ENCODE data around the gene SRRM1.

SRRM1 gene, protein sequence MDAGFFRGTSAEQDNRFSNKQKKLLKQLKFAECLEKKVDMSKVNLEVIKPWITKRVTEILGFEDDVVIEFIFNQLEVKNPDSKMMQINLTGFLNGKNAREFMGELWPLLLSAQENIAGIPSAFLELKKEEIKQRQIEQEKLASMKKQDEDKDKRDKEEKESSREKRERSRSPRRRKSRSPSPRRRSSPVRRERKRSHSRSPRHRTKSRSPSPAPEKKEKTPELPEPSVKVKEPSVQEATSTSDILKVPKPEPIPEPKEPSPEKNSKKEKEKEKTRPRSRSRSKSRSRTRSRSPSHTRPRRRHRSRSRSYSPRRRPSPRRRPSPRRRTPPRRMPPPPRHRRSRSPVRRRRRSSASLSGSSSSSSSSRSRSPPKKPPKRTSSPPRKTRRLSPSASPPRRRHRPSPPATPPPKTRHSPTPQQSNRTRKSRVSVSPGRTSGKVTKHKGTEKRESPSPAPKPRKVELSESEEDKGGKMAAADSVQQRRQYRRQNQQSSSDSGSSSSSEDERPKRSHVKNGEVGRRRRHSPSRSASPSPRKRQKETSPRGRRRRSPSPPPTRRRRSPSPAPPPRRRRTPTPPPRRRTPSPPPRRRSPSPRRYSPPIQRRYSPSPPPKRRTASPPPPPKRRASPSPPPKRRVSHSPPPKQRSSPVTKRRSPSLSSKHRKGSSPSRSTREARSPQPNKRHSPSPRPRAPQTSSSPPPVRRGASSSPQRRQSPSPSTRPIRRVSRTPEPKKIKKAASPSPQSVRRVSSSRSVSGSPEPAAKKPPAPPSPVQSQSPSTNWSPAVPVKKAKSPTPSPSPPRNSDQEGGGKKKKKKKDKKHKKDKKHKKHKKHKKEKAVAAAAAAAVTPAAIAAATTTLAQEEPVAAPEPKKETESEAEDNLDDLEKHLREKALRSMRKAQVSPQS

DNA sequence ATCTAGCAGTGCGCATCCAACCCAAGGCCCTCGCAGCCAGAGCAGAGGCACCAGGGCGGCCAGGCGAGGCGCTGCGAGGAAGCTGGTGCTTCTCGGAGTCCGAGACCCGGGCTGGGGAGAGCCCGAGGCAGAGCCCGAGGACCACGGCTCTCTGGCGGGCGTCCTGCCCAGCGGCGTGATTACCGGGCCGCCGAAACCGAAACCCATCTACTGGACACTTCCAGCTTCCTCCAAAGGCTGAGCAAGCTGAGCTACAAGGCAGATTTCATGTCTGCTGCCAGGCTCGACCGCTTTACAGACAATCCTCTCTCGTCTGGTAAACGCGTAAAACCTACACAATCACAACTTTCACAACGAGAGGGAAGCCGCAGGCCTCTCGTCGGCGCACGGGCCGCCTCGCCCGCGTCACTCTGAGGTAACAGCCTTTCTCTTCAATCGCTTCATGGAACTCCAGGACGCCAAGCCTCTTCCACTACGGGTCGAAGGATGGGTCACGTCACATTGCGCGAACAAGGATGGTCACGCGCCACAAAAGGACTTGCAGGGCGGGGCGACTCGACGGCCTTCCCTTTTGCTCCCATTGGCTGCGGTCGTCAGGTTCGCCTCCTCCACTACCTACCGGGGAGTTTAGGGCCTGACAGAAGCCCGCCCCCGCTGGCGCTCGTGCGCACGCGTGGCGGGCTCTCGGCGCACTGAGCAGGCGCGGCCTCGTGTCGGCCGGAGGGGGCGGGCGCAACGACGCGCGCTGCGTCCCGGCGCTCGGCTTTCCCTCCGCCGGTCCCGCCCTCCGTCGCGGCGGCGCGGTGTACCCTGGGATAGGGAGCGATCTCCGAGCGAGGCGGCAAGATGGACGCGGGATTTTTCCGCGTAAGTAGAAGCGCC lies at the start of gene SRRM1:
Gene SRRM1, plus strand, starts transcription at position 822 of the 882 bp plus-strand sequence. Its CDS starts 25 bp downstream, at position 847.
- peak within 1 kb of the TSS; percentile 99 to 100 for H3K9ac ChIP-seq (ENCODE audit: low read depth in 1 of 2, low read length in 2 of 2)
- H3K4me1 ChIP-seq (ENCODE audit: control insufficient read depth in 2 of 2, insufficient read depth in 2 of 2, low read length in 2 of 2): peaks cover 20 to 21% of the 10 kb centered on the region in 2 donors
- H3K9me3 ChIP-seq (ENCODE audit: control insufficient read depth in 2 of 2, low read length in 2 of 2): no peaks in the 10 kb centered on the region
- peak within 1 kb of the TSS; percentile 100 for H3K27ac ChIP-seq (ENCODE audit: low read depth in 2 of 2, low read length in 2 of 2)
- peak within 1 kb of the TSS; percentile 94 to 99 for H3K4me3 ChIP-seq (ENCODE audit: low read length in 2 of 2)
- H3K36me3 ChIP-seq (ENCODE audit: control insufficient read depth in 2 of 2, insufficient read depth in 2 of 2, low read length in 2 of 2): peaks cover 11 to 12% of the 10 kb centered on the region in 2 donors
- H3K27me3 ChIP-seq (ENCODE audit: control insufficient read depth in 2 of 2, insufficient read depth in 2 of 2, low read length in 2 of 2): no peaks in the 10 kb centered on the region

DNA sequence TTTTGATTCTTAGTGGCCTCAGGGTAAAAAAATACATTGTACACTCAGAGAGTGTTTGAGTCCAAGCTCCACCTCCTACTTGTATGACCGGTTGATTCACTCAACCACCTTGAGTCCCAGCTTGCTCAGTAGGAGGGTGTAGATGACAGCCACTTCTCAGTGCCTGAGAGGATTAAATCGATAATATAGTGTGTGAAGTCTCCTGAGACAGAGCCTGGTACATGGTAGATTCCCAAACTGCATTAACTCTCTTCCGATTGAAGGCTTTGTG lies 48.8 kb upstream of the SRRM1 start:
- no peak overlapping the region for H3K9ac ChIP-seq (ENCODE audit: low read depth in 1 of 2, low read length in 2 of 2)
- H3K36me3 ChIP-seq (ENCODE audit: control insufficient read depth in 2 of 2, insufficient read depth in 2 of 2, low read length in 2 of 2): no peaks in the 10 kb centered on the region
- no peaks in the 10 kb centered on the region for H3K27me3 ChIP-seq (ENCODE audit: control insufficient read depth in 2 of 2, insufficient read depth in 2 of 2, low read length in 2 of 2)
- H3K9me3 ChIP-seq (ENCODE audit: control insufficient read depth in 2 of 2, low read length in 2 of 2): no peaks in the 10 kb centered on the region
- H3K4me3 ChIP-seq (ENCODE audit: low read length in 2 of 2): no peak overlapping the region
- no peaks in the 10 kb centered on the region for H3K4me1 ChIP-seq (ENCODE audit: control insufficient read depth in 2 of 2, insufficient read depth in 2 of 2, low read length in 2 of 2)
- H3K27ac ChIP-seq (ENCODE audit: low read depth in 2 of 2, low read length in 2 of 2): no peak overlapping the region

DNA sequence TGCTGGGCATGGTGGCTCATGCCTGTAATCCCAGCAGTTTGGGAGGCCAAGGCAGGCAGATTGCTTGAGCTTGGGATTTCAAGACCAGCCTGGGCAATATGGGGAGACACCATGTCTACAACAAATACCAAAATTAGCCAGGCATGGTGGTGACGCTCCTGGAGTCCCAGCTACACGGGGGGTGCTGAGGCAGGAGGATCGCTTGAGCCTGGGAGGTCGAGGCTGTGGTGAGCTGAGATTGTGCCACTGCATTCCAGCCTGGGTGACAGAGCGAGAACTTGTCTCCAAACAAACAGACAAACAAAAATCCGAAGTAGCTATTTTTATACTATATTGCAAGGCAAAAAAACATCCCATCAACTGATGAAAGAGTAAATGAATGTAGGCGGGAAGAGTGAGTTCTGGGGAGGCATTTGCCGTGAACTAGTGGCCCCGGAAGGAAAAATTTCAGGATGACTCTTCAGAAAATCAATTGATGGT lies 46.7 kb upstream of the SRRM1 start:
- Histone ChIP-seq H3K36me3 (ENCODE audit: control insufficient read depth in 2 of 2, insufficient read depth in 2 of 2, low read length in 2 of 2) (no peaks in the 10 kb centered on the region), H3K27ac (ENCODE audit: low read depth in 2 of 2, low read length in 2 of 2) (no peak overlapping the region), H3K4me1 (ENCODE audit: control insufficient read depth in 2 of 2, insufficient read depth in 2 of 2, low read length in 2 of 2) (no peaks in the 10 kb centered on the region), H3K9ac (ENCODE audit: low read depth in 1 of 2, low read length in 2 of 2) (no peak overlapping the region), H3K4me3 (ENCODE audit: low read length in 2 of 2) (no peak overlapping the region), H3K27me3 (ENCODE audit: control insufficient read depth in 2 of 2, insufficient read depth in 2 of 2, low read length in 2 of 2) (no peaks in the 10 kb centered on the region), H3K9me3 (ENCODE audit: control insufficient read depth in 2 of 2, low read length in 2 of 2) (no peaks in the 10 kb centered on the region)

DNA sequence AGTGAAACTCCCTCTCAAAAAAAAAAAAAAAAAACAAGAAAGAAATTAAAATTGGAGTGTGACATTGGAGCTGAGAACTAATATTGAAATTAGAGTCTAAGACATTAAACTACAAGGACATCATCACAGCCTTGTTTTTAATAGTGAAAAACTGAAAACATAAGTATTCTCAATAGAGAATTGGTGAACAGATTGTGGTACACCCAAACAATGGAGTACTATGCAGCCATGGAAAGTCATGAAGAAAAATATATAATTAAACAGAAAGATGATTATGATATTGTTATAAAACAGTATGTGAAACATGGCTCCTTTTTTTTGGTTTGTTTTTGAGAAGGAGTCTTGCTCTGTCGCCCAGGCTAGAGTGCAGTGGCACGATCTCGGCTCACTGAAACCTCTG lies 43.8 kb upstream of the SRRM1 start:
- H3K9ac ChIP-seq (ENCODE audit: low read depth in 1 of 2, low read length in 2 of 2): no peak overlapping the region
- no peak overlapping the region for H3K27ac ChIP-seq (ENCODE audit: low read depth in 2 of 2, low read length in 2 of 2)
- no peaks in the 10 kb centered on the region for H3K4me1 ChIP-seq (ENCODE audit: control insufficient read depth in 2 of 2, insufficient read depth in 2 of 2, low read length in 2 of 2)
- H3K36me3 ChIP-seq (ENCODE audit: control insufficient read depth in 2 of 2, insufficient read depth in 2 of 2, low read length in 2 of 2): no peaks in the 10 kb centered on the region
- H3K4me3 ChIP-seq (ENCODE audit: low read length in 2 of 2): no peak overlapping the region
- no peaks in the 10 kb centered on the region for H3K9me3 ChIP-seq (ENCODE audit: control insufficient read depth in 2 of 2, low read length in 2 of 2)
- H3K27me3 ChIP-seq (ENCODE audit: control insufficient read depth in 2 of 2, insufficient read depth in 2 of 2, low read length in 2 of 2): no peaks in the 10 kb centered on the region

DNA sequence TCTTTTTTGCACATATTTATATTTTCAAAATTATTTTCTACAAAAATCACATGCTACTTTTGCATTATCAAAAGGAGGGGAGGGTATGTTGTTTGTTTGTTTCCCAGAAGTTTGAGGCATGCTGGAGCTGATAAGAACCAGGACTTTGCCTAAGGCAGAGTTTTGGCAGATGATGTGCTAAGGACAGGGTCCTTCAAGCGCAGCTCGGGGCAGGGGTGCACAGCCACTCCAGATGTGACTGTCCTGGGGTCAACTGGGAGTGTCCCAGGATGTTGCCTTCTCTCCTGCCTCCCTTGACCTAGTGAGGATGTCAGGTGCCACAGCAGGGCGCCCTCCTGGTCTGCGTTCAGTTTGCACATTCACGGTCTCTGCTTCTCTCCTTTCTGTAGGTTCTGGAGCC lies 42.6 kb upstream of the SRRM1 start:
- no peaks in the 10 kb centered on the region for H3K9me3 ChIP-seq (ENCODE audit: control insufficient read depth in 2 of 2, low read length in 2 of 2)
- H3K27ac ChIP-seq (ENCODE audit: low read depth in 2 of 2, low read length in 2 of 2): no peak overlapping the region
- no peaks in the 10 kb centered on the region for H3K27me3 ChIP-seq (ENCODE audit: control insufficient read depth in 2 of 2, insufficient read depth in 2 of 2, low read length in 2 of 2)
- no peaks in the 10 kb centered on the region for H3K4me1 ChIP-seq (ENCODE audit: control insufficient read depth in 2 of 2, insufficient read depth in 2 of 2, low read length in 2 of 2)
- H3K4me3 ChIP-seq (ENCODE audit: low read length in 2 of 2): no peak overlapping the region
- H3K36me3 ChIP-seq (ENCODE audit: control insufficient read depth in 2 of 2, insufficient read depth in 2 of 2, low read length in 2 of 2): no peaks in the 10 kb centered on the region
- no peak overlapping the region for H3K9ac ChIP-seq (ENCODE audit: low read depth in 1 of 2, low read length in 2 of 2)

DNA sequence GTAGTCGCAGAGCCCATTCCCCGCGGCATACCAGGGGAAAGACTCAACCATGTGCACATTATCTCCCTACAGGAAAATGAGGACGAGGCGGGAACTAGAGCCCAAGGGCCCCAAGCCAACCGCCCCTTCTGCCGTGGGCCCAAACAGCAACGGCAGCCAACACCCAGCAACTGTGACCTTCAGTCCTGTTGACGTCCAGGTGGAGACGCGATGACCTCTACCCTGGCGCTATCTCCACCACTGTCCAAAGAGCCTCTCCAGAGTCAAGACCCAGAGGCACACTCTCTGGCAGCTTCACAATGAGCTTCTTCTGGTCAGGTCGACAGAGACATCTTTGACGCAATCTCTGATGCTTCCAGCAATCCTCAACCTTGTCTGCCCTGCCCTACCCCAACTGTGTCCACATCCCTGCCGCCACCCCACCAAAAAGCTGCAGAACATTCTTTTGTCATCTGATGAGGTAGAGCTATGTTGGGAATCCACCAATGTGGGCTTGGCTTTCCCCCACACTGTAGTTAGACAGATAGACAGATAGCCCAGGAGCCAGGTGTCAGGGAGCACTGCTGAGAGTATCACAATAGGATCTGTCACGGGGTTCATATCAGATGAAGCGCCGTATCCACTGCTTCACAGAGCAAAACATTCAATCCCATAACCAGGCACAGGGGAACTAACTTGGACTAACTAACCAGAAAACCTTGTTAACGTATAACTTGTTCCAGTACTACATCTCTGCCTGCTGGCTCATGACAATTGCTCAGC lies 37.4 kb upstream of the SRRM1 start:
- H3K36me3 ChIP-seq (ENCODE audit: control insufficient read depth in 2 of 2, insufficient read depth in 2 of 2, low read length in 2 of 2): no peaks in the 10 kb centered on the region
- no peak overlapping the region for H3K9ac ChIP-seq (ENCODE audit: low read depth in 1 of 2, low read length in 2 of 2)
- no peak overlapping the region for H3K4me3 ChIP-seq (ENCODE audit: low read length in 2 of 2)
- no peaks in the 10 kb centered on the region for H3K27me3 ChIP-seq (ENCODE audit: control insufficient read depth in 2 of 2, insufficient read depth in 2 of 2, low read length in 2 of 2)
- H3K27ac ChIP-seq (ENCODE audit: low read depth in 2 of 2, low read length in 2 of 2): no peak overlapping the region
- no peaks in the 10 kb centered on the region for H3K9me3 ChIP-seq (ENCODE audit: control insufficient read depth in 2 of 2, low read length in 2 of 2)
- no peaks in the 10 kb centered on the region for H3K4me1 ChIP-seq (ENCODE audit: control insufficient read depth in 2 of 2, insufficient read depth in 2 of 2, low read length in 2 of 2)

DNA sequence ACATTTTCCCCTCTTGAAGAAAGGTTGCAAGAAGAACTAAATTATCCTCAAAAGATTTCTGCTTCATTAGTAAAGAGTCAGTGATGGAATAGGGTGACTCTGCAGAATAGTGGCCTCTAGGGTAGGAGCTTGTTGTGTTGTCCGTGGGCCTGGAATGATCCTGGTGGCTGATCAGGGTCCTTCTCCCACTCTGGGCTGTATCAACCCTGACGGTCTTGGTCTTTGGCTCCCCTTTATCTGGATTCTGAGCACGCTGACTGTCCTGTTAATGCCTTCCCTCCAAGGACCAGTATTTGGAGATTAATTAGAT lies 36.9 kb upstream of the SRRM1 start:
- H3K9ac ChIP-seq (ENCODE audit: low read depth in 1 of 2, low read length in 2 of 2): no peak overlapping the region
- H3K27me3 ChIP-seq (ENCODE audit: control insufficient read depth in 2 of 2, insufficient read depth in 2 of 2, low read length in 2 of 2): no peaks in the 10 kb centered on the region
- H3K27ac ChIP-seq (ENCODE audit: low read depth in 2 of 2, low read length in 2 of 2): no peak overlapping the region
- H3K4me3 ChIP-seq (ENCODE audit: low read length in 2 of 2): no peak overlapping the region
- H3K9me3 ChIP-seq (ENCODE audit: control insufficient read depth in 2 of 2, low read length in 2 of 2): no peaks in the 10 kb centered on the region
- H3K4me1 ChIP-seq (ENCODE audit: control insufficient read depth in 2 of 2, insufficient read depth in 2 of 2, low read length in 2 of 2): no peaks in the 10 kb centered on the region
- H3K36me3 ChIP-seq (ENCODE audit: control insufficient read depth in 2 of 2, insufficient read depth in 2 of 2, low read length in 2 of 2): no peaks in the 10 kb centered on the region

DNA sequence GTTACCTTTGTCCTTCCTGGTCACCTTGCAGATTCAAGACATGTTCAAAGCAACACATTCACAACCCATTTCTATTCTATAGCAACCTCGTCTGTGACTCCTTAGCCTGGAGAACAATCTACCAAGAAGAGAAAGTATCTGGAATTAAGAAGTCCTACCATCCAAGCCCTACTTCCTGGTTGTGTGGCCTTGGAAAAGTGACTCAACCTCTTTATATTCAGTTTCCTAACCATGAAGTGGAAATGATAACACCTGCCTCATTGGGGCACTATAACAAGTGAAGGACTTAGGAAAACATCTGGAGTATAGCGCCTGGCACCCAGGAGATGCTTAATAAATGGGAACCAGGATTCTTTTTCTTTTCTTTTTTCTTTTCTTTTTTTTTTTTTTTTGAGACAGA lies 36.5 kb upstream of the SRRM1 start:
- Histone ChIP-seq H3K9ac (ENCODE audit: low read depth in 1 of 2, low read length in 2 of 2) (no peak overlapping the region), H3K4me3 (ENCODE audit: low read length in 2 of 2) (no peak overlapping the region), H3K27me3 (ENCODE audit: control insufficient read depth in 2 of 2, insufficient read depth in 2 of 2, low read length in 2 of 2) (no peaks in the 10 kb centered on the region), H3K9me3 (ENCODE audit: control insufficient read depth in 2 of 2, low read length in 2 of 2) (no peaks in the 10 kb centered on the region), H3K36me3 (ENCODE audit: control insufficient read depth in 2 of 2, insufficient read depth in 2 of 2, low read length in 2 of 2) (no peaks in the 10 kb centered on the region), H3K4me1 (ENCODE audit: control insufficient read depth in 2 of 2, insufficient read depth in 2 of 2, low read length in 2 of 2) (no peaks in the 10 kb centered on the region), H3K27ac (ENCODE audit: low read depth in 2 of 2, low read length in 2 of 2) (no peak overlapping the region)

DNA sequence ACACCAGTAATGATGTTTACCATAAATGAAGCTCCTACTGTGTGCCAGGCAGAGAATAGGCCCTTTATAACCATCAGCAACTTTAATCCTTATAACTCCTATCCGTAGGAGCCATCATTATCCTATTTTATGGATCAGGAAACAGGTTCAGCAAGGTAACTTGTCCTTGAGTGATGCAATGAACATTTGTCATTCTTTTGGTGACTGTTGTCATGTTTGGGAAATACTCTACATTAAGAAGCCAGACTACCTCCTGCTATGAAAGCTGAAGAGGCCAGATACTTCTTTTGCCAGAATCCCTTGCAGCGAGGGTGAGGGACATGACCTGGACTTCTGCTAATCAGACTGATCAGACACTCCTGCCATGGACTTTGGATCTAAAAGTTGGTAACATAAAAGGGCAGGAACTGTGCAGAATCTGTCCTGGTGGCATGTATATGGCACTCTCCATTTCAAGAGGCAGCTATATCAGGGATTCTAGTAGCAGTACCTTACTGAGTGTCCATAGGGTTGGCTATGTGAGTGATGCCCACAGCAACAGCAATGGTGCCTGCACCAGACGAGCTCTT lies 33.1 kb upstream of the SRRM1 start:
- Histone ChIP-seq H3K9ac (ENCODE audit: low read depth in 1 of 2, low read length in 2 of 2) (no peak overlapping the region), H3K4me3 (ENCODE audit: low read length in 2 of 2) (no peak overlapping the region), H3K4me1 (ENCODE audit: control insufficient read depth in 2 of 2, insufficient read depth in 2 of 2, low read length in 2 of 2) (no peaks in the 10 kb centered on the region), H3K27me3 (ENCODE audit: control insufficient read depth in 2 of 2, insufficient read depth in 2 of 2, low read length in 2 of 2) (no peaks in the 10 kb centered on the region), H3K9me3 (ENCODE audit: control insufficient read depth in 2 of 2, low read length in 2 of 2) (no peaks in the 10 kb centered on the region), H3K36me3 (ENCODE audit: control insufficient read depth in 2 of 2, insufficient read depth in 2 of 2, low read length in 2 of 2) (no peaks in the 10 kb centered on the region), H3K27ac (ENCODE audit: low read depth in 2 of 2, low read length in 2 of 2) (no peak overlapping the region)
